Astrocyte of the hippocampus (primary cell): ENCODE results near the gene ARL5C.

Experiments used
- DNase-seq: peaks from one replicate; pipeline ENCODE4 v3.0.0; 2011; ENCODE audit warnings: low read depth, low spot score

The ARL5C gene, protein sequence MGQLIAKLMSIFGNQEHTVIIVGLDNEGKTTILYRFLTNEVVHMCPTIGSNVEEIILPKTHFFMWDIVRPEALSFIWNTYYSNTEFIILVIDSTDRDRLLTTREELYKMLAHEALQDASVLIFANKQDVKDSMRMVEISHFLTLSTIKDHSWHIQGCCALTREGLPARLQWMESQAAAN

DNA sequence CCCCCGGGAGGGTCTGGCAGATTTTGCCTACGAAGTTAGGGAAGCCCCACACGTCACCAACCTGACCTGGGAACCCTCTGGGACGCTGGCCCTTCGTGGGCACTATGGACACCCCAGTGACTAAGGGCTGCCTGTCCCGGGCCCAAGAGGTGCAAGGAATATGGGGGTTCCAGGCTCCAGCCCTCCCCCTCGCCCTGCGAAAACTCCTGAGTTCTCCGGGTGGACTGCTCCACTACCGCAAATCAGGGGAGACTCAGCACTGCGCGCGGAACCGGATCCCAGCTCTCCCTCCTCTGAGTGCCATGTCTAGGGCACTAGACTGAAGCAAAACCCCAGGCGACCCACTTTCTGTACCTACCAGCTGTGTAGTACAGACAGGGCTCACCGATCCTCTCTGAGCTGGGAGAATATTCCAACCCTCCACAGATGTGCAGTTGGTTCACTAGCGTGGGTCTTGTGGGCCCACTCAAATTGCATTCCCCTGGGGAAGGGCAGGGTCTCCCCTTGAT is at the start of gene ARL5C:
Gene ARL5C (minus strand): TSS at position 321 of the 509 bp plus-strand sequence. CDS start 401 bp downstream, outside the sequence.
- no peak for DNase-seq

DNA sequence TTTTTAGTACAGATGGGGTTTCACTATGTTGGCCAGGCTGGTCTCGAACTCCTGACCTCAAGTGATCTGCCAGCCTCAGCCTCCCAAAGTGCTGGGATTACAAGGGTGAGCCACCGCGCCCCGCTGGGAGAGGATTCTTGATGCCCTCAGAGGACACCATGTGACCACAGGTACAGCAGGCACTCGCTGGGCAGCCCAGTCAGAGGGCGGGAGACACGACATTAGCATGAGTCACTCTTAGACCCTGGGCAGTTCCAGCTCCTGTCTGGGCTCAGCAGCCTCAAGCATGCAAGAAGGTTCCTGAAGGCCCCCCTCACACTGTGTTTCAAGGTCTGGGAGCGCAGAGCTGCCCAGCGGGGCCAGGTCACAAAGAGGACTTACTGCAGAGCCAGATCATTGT is 47.9 kb upstream of the ARL5C start:
- peak; percentile 69 for DNase-seq

DNA sequence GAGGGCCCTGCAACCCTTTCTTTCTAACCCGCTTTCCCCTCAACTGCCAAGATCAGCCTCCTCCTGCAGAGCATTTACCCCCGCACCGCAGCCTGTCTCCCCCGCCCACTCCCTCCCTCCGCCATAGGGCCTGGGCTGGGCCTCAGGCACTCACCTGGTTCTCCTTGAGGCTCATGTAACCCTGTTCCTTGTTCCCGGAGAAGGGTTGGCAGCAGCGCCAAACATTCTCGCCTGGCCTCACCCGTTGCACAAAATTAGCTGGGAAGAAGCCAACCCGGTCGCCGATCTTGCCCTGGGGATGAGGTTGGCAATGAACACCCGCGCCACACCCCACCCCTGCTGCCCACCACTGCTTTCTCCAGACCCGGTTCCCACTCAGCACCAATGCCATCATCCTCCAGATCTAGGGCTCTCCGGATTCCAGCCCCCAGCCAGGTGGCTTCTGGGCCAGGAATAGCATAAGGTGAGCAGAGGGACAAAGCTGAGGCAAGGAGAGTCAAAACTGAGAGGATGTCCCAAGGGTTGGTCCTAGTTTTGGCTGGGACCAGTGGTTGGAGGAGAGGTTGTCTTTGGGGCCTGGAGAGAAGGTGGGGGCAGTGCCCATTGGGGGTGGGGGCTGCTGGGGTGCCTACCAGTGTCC is 47.0 kb upstream of the ARL5C start:
- DNase-seq: no peak

DNA sequence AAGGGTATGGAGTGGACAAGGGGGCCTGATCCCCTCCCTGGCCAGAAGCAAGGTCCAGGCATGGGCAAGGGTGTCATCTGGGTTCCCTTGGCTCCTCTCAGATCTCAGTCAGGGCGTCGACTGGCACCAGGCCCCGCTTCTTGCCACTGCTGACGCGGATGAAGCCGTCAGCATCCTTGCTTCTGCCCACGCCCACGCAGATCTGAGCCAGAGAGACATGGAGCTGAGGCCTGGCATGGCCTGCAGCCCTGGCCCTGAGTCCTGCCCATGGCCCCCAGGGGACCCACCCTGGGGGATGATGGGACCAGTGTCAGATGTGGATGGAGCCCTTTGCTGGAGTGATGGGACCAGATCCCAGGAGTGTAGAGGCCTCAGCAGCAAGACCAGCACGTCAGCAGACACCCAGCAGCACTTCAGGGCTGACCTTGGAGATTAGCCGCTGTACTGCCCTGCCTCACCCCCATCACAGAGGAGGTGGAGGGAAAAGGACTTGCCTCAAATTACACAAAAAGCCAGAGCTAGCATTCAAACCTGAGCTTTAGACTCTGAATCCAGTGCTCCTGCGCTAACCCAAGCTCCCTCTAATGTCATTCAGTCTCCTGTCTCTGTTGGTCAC is 46.3 kb upstream of the ARL5C start:
- DNase-seq: no peak

DNA sequence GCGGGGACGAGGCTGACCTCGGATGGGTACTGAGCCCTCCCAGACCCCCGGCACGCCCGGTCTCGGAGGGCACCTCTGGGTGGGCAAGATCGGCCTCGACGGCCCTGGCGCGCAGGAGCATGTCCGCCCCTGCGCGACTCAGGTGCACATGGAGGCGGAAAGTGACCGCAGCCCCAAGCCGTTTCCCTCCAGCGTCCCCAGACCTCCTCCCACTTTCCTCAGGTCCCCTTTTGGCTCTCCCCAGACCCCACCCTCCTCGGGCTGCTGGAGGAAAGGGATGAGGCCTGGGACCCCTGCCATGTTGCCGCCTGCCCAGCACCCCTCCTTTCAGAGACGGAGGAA is 44.1 kb upstream of the ARL5C start:
- DNase-seq: no peak

DNA sequence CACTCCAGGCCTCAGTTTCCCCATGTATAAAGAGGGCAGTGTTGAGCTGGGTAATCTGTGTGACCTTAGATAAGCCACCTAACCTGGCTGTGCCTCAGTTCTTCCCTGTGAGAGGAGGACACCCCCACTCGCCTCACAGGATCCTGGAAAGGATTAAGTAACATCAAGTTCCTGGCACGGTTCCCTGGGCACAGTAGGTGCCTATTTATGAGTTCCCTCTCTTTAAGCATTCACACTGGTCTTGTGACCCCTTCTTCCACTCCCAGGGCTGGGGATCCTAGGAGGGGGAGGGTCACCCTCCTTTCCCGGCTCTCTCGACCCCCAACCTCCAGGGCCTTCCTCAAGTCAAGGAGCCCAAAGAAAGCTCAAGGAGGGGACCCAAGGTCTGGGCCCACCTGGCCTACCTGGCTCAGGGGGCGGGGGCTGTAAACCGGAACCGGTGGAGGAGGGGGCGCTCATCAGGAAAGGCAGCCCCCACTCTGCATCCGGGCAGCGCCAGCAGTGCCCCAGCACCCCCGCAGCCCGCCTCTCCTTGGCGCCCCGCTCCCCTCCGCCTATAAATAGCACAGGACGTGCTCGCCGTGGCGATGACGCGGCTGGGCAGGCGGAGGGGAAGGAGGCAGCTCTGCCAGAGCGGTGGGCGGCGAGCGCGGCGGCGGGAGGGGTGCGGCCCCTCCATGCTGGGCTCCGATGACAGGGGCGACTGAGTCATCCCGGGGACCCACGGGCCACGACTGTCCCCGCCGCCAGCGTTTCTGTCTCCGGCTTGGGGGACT is 43.5 kb upstream of the ARL5C start:
- peak; percentile 80 for DNase-seq

DNA sequence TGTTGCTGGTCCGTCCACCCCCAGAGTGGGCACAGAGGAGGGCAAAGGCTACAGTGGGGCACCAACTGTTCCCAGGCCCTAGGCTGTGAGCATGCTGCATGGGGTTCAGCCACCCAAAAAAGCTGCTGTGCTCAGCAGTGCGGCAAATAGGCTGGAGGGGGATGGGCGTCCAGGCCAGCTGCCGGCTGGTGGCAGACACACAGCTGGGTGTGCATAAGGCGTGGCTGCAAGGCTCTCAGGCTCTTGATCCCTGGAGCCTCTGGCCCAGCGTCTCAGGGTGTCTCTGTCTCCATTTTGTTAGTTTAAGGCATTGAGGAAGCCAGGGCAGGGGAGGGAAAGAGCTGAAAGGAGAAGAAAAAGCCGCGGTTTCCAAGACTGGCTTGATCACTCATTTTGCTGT is 42.9 kb upstream of the ARL5C start:
- no peak for DNase-seq

DNA sequence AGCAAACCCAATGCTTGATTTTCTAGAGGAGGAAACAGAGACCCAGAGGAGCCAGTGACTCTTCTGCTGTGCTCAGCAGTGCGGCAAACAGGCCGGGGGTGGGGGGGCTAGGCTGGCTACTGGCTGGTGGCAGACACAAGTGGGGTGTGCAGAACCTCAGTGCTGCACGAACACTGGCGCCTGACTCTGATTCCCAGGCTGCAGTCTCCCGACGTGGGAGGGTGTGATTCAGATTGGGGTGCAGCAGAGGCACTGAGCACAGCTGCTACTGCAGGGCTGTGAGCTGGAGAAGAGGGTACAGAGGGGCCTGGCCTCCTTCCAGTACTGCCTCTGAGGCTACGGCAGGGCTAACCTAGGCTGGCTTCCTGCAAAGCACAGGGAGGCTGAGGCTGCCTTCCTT is 42.2 kb upstream of the ARL5C start:
- no peak for DNase-seq

DNA sequence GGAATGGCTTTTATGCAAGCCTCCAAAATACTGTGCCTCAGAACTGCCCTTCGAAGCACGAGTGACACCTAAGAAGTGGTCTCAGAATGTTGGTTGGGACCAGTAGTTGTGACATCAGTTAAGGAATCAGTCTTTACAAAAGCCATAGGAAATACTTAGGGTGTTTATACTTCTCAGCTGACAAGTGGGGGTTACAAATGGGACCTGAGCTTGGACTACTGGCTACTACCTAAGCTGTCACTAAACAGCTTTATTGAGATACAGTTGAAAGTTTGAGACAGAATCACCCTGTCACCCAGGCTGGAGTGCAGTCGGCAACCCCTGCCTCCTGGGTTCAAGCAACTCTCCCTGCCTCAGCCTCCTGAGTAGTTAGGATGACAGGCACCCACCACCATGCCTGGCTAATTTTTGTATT is 39.2 kb upstream of the ARL5C start:
- no peak for DNase-seq

DNA sequence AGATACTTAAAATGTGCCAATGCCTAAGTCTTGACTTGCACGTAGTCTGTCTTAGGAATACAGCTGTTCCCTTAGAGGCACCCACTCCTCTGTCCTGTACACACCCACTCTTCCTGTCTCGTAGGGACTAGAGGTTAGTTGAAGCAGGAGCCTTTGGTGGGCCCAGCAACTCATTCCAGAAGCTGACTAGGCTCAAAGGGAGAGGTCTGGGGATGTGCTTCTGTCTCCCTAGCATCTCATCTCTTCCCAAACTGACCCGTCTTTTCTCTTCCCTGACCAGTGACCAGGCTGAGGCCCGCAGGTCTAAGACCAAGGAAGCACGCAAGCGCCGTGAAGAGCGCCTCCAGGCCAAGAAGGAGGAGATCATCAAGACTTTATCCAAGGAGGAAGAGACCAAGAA is 38.3 kb upstream of the ARL5C start:
- no peak for DNase-seq

DNA sequence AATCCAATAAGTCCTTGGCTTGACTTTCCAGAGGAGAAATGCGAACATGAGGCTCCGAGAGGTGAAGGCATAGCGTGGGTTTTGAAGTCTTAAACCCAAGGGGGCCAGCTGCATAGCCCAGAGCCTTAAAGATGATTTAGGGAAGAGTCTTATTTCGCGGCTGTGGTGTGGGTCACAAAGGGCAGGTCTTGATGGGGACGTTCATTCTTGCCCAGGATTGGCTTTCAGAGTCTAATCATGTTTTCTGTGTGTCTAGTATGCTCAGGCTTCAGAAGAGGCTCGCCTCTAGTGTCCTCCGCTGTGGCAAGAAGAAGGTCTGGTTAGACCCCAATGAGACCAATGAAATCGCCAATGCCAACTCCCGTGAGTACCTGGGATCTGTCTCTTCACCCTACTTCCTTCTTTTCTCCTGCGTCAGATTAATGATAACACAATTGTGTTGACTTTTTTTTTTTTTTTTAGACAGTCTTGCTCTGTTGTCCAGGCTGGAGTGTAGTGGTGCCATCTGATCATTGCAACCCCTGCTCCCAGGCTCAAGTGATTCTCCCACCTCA is 35.1 kb upstream of the ARL5C start:
- DNase-seq: no peak

DNA sequence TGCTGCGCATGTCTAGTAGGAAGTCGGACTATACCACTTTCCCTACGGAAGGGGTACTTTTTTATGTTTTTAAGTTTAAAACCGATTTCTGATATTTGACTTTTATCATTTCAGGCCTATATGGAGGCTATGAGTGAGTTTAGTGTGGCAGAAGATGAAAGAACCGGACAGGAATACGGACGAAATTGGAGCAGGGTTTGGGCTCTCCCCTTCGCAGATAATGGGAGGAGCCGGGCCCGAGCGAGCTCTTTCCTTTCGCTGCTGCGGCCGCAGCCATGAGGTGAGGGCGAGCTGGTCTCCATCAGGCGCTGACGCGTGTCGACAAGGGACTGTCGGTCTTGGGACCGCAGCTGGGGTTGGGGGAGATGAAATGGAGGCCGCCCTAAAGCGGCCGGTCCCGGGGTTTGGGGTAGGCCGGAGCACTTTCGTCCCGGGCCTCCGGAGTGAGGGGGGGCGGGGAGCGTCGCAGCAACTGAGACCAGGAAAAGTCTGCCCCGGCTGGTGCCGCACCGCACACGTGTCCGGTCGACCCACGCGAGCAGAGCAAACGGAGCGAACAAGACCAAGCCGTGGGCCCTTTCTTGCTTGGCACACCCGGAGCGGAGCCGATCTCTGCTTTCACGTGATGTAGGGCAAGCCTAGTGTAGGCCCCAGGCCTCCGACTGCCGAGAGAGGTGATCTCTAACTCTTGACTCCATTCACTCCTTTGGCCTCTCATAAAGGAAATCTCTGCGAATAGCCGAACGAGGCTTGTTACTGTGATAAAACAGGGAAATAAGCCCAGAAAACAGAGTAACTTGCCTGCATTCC is 34.3 kb upstream of the ARL5C start, which contains the start of gene RPL19:
Gene RPL19 (plus strand): TSS at position 214 of the 810 bp plus-strand sequence. CDS start 62 bp downstream, at position 276.
- DNase-seq: no peak

DNA sequence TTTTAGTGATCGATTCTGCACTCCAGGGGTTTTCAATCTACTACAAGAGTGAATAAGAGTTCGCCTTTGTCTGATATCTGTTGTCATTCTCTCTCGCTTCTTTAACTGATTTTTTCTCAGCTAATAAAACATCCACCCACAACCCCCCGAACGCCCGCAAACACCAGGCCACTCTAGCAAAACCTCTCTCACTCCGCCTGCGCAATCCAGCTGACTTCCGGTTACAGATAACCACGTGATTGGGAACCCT is 33.8 kb upstream of the ARL5C start:
- peak; percentile 95 for DNase-seq

DNA sequence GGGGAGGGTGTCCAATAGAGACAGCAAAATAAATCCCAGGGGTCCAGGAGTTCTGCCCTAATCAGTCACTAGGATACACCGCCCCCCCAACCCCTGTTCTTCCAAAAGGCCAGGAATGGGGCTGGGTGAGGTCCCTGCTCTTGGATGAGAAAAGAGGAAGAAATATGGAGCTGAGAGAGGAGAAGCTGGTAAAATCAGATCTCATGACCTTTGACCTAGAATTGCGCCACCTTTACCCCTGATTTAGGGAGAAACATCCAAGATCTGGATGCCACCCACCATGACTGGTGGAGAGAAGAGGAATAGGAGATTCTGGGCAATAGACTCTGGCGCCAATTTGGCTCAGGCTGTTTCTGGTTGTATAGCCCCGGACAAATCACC is 32.2 kb upstream of the ARL5C start:
- DNase-seq: no peak

DNA sequence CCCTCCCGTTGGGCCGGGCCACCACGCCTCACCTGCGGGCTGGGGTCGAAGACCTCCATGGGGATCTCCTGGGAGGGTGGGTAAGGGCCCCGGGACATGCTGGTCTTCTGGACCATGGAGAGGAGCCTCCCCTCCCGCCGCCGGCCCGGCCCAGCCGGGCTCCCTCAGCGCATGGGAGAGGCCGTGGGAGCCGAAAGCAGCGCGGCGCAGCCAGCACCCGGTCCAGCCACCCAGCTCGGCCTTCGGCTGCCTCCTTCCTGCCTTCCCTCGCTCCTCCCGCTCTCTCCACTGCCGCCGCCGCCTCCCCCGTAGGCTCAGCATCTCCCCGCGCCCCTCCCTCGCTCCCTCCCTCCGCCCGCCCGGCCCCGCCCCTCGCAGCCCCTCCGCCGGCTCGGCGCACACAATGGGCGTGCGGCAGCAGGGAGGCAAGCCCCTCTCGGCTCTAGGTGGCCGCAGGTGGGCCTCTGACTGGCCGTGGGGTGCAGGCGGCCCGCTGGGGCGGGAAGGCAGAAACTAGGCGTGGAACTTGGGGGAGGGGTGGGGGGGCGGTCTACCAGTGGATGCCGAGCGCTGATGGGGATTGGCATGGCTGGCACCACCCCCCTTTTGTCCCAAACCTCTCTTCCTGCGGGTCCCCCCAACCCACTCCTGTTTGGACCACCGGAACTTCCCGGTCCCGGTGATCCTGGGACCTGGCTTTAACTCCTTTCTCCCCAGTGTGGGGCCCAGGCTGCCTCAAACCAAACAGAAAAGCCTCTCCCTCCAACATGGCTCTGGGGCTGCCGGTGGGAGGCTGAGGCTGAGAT is 31.6 kb upstream of the ARL5C start, which contains the start of gene CACNB1:
Gene CACNB1 (minus strand): TSS at position 290 of the 806 bp plus-strand sequence. CDS start 174 bp downstream, at position 116.
- DNase-seq: peak; percentile 93

DNA sequence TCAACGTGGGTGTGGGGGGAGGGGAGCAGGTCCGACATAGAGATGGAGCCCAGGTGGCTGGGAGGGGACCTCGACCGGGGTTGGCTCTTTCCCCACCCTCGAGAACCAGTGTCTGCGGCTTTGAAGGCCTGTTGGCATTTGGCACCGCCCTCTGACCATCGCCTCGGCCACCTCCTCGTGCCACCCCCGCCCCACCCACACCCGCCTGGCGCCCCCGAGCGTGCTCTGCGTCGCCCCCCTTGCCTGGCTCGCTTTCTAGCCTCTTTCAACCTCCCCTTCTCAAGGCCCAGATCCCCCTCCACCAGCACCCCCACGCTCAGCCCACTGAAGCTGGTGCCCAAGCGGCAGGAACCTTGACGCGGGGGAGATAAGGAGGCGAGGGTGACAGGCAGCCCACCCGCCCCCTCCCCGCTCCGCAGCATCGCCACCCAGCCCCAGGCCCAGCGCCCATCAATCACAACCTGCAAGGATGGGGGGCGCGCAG is 30.9 kb upstream of the ARL5C start:
- DNase-seq: peak; percentile 59

DNA sequence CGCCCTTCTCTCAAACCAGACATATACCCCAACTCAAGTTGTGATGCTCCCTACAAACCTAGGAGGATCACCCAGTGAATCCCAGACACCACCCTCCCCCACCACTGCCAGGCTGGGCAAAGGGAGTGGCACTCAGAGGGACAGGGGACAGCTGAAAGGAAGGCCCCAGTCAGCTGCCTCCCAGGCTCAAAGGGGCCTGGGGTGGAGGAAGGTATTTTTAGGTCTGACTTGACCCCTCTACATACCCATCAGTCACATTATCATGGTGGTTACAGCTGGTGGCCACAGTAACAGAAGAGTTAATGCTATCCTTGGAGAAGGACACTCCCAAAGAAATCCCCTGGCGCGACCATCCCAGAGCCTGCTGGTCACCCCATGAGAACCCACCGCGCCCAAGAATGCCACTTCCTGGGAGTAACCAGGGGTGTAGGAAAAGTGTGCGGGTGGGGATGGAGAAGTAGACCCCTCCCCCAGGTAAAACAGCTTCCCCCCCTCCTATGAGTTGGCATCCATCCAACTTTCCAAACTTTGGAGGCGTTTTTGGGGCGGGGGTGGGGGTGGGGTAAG is 30.4 kb upstream of the ARL5C start:
- no peak for DNase-seq

DNA sequence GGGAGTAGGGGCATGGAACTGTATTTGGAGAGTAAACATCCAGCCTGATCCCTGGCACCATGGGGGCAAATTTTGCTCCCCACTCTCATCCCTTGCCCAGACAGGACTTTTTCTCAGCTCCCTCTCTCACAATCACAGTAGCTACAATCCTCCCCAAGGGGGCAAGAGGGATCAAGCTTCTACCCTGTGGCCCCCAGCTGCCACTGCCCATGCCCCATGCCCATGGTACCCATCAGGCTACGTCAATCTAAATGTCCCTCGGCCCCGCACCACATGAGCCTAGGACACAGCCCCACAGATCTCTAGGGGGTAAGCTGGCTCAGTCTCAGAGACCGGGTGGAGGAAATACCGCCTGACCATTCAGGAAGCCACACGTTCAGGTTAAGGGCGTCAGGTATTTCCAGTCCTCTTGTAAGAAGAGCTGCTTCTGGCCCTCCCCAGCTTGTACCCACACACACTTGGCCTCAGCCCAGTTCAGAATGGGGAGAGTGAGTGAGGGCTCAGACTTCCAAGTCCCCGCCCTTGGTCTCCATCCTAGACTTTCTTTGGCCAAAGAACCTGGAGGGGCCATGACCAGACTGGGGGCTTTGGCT is 29.7 kb upstream of the ARL5C start:
- peak; percentile 51 for DNase-seq

DNA sequence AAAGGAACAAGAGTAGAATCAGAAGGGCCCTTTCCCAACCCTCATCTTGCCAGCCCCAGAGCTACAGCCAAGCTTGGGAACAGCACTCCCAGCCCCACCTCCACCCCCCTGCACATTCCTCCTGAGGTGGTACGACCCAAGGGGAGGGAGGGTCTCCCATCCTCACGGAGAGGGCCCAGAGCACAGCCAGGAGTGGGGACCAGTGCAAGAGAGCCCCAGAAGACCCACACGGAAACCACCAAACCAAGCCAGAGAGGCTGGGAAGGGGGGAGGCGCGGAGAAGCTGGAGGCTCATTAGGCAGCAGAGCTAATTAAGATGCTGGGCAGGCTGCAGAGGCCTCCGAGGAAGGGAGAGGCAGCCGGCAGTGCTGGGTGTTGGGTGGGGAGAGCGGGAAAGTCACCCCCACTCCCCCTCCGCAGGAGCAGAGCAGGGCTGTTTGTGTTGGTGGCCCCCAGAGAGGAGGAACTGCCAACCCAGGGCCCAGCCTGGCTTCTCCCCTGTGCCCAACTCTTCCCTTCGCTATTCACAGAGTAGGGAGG is 29.1 kb upstream of the ARL5C start:
- peak; percentile 51 for DNase-seq
